SU-DHL-6 (cell line): Measurements from ENCODE around the gene CCSER2.
"Not testable (repeated sequence)": the region's sequence is repeated elsewhere in the genome, so short reads cannot be mapped to it uniquely, and the experiment has no call there.

Source experiments
- H2AFZ ChIP-seq: fragments of 200-600 bp; sonication (generic); 2 replicates; pipeline ENCODE4 v1.6.1; 2014; ENCODE audit warnings: low read depth, mild to moderate bottlenecking, moderate library complexity, mixed read lengths, antibody characterized with exemption, low read length; ENCODE audit not compliant: severe bottlenecking
- H3F3A ChIP-seq: fragments of 200-600 bp; shearing (Covaris generic); 2 replicates; pipeline ENCODE4 v1.6.0; 2016; ENCODE audit warnings: antibody characterized with exemption, mild to moderate bottlenecking; ENCODE audit not compliant: insufficient read depth
- H3K27ac ChIP-seq: fragments of 200-600 bp; sonication (generic); 2 replicates; pipeline ENCODE4 v1.5.1; 2016; ENCODE audit warnings: low read depth, mild to moderate bottlenecking, low read length, moderate library complexity, mixed read lengths
- H3K27me3 ChIP-seq: fragments of 200-600 bp; sonication (generic), shearing (Covaris generic); 2 replicates; pipeline ENCODE4 v1.6.0; 2014; ENCODE audit warnings: mild to moderate bottlenecking, low read length
- H3K36me3 ChIP-seq: fragments of 200-600 bp; sonication (generic); 2 replicates; pipeline ENCODE4 v1.6.1; 2014; ENCODE audit warnings: mild to moderate bottlenecking, low read length, mixed read lengths
- H3K4me2 ChIP-seq: fragments of 300-600, 200-600 bp; shearing (Covaris generic), sonication (generic); 2 replicates; pipeline ENCODE4 v1.6.0; 2014; ENCODE audit warnings: low read length, low read depth, mild to moderate bottlenecking; ENCODE audit not compliant: poor library complexity, severe bottlenecking
- H3K4me3 ChIP-seq: fragments of 200-600 bp; sonication (generic); 2 replicates; pipeline ENCODE4 v1.5.1; 2014; ENCODE audit warnings: antibody characterized with exemption, low read length, mild to moderate bottlenecking, mixed read lengths; ENCODE audit not compliant: insufficient read depth, poor library complexity, severe bottlenecking
- H3K79me2 ChIP-seq: fragments of 200-600 bp; sonication (generic); 2 replicates; pipeline ENCODE4 v1.6.1; 2014; ENCODE audit warnings: mild to moderate bottlenecking, low read length, moderate library complexity; ENCODE audit not compliant: insufficient read depth
- H3K9ac ChIP-seq: fragments of 200-600 bp; sonication (generic); 2 replicates; pipeline ENCODE4 v1.7.0; 2014; ENCODE audit warnings: mild to moderate bottlenecking, low read length
- H3K9me2 ChIP-seq: fragments of 200-600 bp; sonication (generic); replicated peaks from 2 replicates; pipeline ENCODE4 v1.6.1; 2014; ENCODE audit warnings: low read length; ENCODE audit not compliant: insufficient read depth
- H3K9me3 ChIP-seq: fragments of 200-600 bp; sonication (generic); 2 replicates; pipeline ENCODE4 v1.6.1; 2014; ENCODE audit warnings: low read length, mixed read lengths; ENCODE audit not compliant: insufficient read depth
- H4K20me1 ChIP-seq: fragments of 200-600 bp; sonication (generic); 2 replicates; pipeline ENCODE4 v1.6.1; 2014; ENCODE audit warnings: low read depth, mild to moderate bottlenecking, antibody characterized with exemption, low read length, moderate library complexity, mixed read lengths
- CTCF ChIP-seq: fragments of 200-600 bp; sonication (generic); IDR thresholded peaks from one replicate; pipeline ENCODE4 v1.5.1; 2017; ENCODE audit warnings: antibody characterized with exemption, mild to moderate bottlenecking, low read length, moderate library complexity; ENCODE audit not compliant: insufficient read depth, poor library complexity, severe bottlenecking
- EZH2phosphoT487 ChIP-seq: fragments of 200-600 bp; sonication (generic), shearing (Covaris generic); conservative IDR thresholded peaks from 2 replicates; pipeline ENCODE4 v1.6.1; 2018; ENCODE audit warnings: mild to moderate bottlenecking, antibody characterized with exemption, low read length, moderate library complexity, mixed read lengths

Gene CCSER2

GRCh38 chr10:84341983-84342382 lies 13.6 kb downstream of the CCSER2 start:
- H3K79me2 ChIP-seq: no peaks in the 10 kb centered on the region
- H3K9me2 ChIP-seq: no peaks in the 10 kb centered on the region
- no peak overlapping the region for H3K4me2 ChIP-seq
- H3K36me3 ChIP-seq: no peaks in the 10 kb centered on the region
- H3K4me3 ChIP-seq: no peak overlapping the region
- H3K9me3 ChIP-seq: no peaks in the 10 kb centered on the region
- H3K27ac ChIP-seq: no peak overlapping the region
- H3K27me3 ChIP-seq: no peaks in the 10 kb centered on the region
- no peak overlapping the region for H3K9ac ChIP-seq
- H3F3A ChIP-seq: no peaks in the 10 kb centered on the region
- H4K20me1 ChIP-seq: peaks cover 17% of the 10 kb centered on the region; the same call in 1 of the 2 replicates
- H2AFZ ChIP-seq: no peak overlapping the region
- no peak for TF ChIP-seq CTCF
- no peak for TF ChIP-seq EZH2phosphoT487

- Histone ChIP-seq H3F3A (no peaks in the 10 kb centered on the region), H3K4me3 (no peak overlapping the region), H3K27ac (no peak overlapping the region), H2AFZ (no peak overlapping the region), H3K36me3 (no peaks in the 10 kb centered on the region), H3K27me3 (no peaks in the 10 kb centered on the region), H3K4me2 (no peak overlapping the region), H3K9ac (no peak overlapping the region), H3K9me2 (no peaks in the 10 kb centered on the region), H3K79me2 (no peaks in the 10 kb centered on the region), H3K9me3 (no peaks in the 10 kb centered on the region), H4K20me1 (peaks cover 13% of the 10 kb centered on the region; the same call in 1 of the 2 replicates)
- no peak for TF ChIP-seq CTCF
- TF ChIP-seq EZH2phosphoT487: no peak
These were observed 14.2 kb downstream of the CCSER2 start for GRCh38 chr10:84342584-84342983.

GRCh38 chr10:84343831-84344230 lies 15.4 kb downstream of the CCSER2 start:
- no peak overlapping the region for H2AFZ ChIP-seq

GRCh38 chr10:84344526-84344925 lies 16.1 kb downstream of the CCSER2 start:
- no peak overlapping the region for H3K4me2 ChIP-seq
- H3F3A ChIP-seq: no peaks in the 10 kb centered on the region
- TF ChIP-seq CTCF: no peak
- TF ChIP-seq EZH2phosphoT487: no peak
- peaks cover 9% of the 10 kb centered on the region; the same call in 1 of the 2 replicates for H4K20me1 ChIP-seq
- H3K36me3 ChIP-seq: no peaks in the 10 kb centered on the region
- H3K4me3 ChIP-seq: no peak overlapping the region
- H2AFZ ChIP-seq: no peak overlapping the region
- H3K27ac ChIP-seq: no peak overlapping the region
- H3K9me2 ChIP-seq: no peaks in the 10 kb centered on the region
- no peaks in the 10 kb centered on the region for H3K79me2 ChIP-seq
- H3K9me3 ChIP-seq: no peaks in the 10 kb centered on the region
- H3K27me3 ChIP-seq: no peaks in the 10 kb centered on the region
- H3K9ac ChIP-seq: no peak overlapping the region

More at GRCh38 chr10:84343831-84344230, 15.4 kb downstream of the CCSER2 start:
- H3K27me3 ChIP-seq: no peaks in the 10 kb centered on the region
- no peaks in the 10 kb centered on the region for H3K9me2 ChIP-seq
- no peak overlapping the region for H3K9ac ChIP-seq
- no peak overlapping the region for H3K27ac ChIP-seq
- no peaks in the 10 kb centered on the region for H3K9me3 ChIP-seq
- H3F3A ChIP-seq: no peaks in the 10 kb centered on the region
- no peak overlapping the region for H3K4me2 ChIP-seq
- no peaks in the 10 kb centered on the region for H3K79me2 ChIP-seq
- H3K4me3 ChIP-seq: no peak overlapping the region
- H4K20me1 ChIP-seq: peaks cover 9% of the 10 kb centered on the region; the same call in 1 of the 2 replicates
- TF ChIP-seq EZH2phosphoT487: no peak
- H3K36me3 ChIP-seq: no peaks in the 10 kb centered on the region

- H3K27ac ChIP-seq, H3K9me3 ChIP-seq, H3K4me2 ChIP-seq, H3F3A ChIP-seq, H3K4me3 ChIP-seq, H2AFZ ChIP-seq, H3K79me2 ChIP-seq, H3K27me3 ChIP-seq, H3K36me3 ChIP-seq, H4K20me1 ChIP-seq, H3K9me2 ChIP-seq, H3K9ac ChIP-seq: not testable (repeated sequence)
These were observed 19.2 kb downstream of the CCSER2 start for GRCh38 chr10:84347575-84348002.
